HEK293 (cell line): ENCODE measurements around the gene PTPN3.

ENCODE experiments used
- GLI2 ChIP-seq: fragments of 450-650 bp; formaldehyde crosslinking; IDR thresholded peaks from 2 replicates; pipeline ENCODE4; 2017; ENCODE audit warnings: missing biosample characterization, missing genetic modification characterization, low read depth, borderline replicate concordance
- MZF1 ChIP-seq: fragments of 450-650 bp; formaldehyde crosslinking; IDR thresholded peaks from 2 replicates; pipeline ENCODE4 v1.5.1; 2017; ENCODE audit warnings: missing biosample characterization, missing genetic modification characterization, borderline replicate concordance
- RBAK ChIP-seq: fragments of 450-650 bp; formaldehyde crosslinking; IDR thresholded peaks from 2 replicates; pipeline ENCODE4 v1.5.1; 2016; ENCODE audit warnings: missing biosample characterization, missing genetic modification characterization
- REST ChIP-seq: fragments of 450-650 bp; formaldehyde crosslinking; IDR thresholded peaks from 2 replicates; pipeline ENCODE4 v1.5.1; 2016; ENCODE audit warnings: missing biosample characterization, missing genetic modification characterization
- ZBTB44 ChIP-seq: fragments of 450-650 bp; IDR thresholded peaks from 2 replicates; pipeline ENCODE4 v1.5.1; 2018; ENCODE audit warnings: missing biosample characterization, mild to moderate bottlenecking, missing genetic modification characterization
- TF ChIP-seq, protein P1 (sequence below): fragments of 450-650 bp; formaldehyde crosslinking; IDR thresholded peaks from 2 replicates; pipeline ENCODE4 v1.5.1; 2016; ENCODE audit warnings: missing biosample characterization, missing genetic modification characterization

DNA sequence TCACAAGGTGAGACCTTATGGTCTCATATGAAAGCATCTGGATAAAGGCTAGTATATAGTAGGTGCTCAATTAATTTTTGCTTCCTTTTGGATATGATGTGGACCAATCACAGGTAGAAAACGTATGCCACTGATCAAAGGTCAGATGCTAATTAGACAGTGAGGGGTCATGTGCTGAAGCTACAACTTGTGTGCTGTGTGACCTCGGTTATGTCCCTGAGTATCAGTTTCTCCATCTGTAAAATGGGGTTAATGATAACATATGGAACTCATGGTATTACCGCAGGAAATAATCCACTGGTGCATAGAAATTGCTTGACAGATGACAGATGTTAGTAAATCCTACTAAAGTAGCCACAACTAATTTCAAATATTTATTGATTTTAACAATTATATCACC, 62.0 kb downstream of the PTPN3 start:
- TF ChIP-seq, protein P1, sequence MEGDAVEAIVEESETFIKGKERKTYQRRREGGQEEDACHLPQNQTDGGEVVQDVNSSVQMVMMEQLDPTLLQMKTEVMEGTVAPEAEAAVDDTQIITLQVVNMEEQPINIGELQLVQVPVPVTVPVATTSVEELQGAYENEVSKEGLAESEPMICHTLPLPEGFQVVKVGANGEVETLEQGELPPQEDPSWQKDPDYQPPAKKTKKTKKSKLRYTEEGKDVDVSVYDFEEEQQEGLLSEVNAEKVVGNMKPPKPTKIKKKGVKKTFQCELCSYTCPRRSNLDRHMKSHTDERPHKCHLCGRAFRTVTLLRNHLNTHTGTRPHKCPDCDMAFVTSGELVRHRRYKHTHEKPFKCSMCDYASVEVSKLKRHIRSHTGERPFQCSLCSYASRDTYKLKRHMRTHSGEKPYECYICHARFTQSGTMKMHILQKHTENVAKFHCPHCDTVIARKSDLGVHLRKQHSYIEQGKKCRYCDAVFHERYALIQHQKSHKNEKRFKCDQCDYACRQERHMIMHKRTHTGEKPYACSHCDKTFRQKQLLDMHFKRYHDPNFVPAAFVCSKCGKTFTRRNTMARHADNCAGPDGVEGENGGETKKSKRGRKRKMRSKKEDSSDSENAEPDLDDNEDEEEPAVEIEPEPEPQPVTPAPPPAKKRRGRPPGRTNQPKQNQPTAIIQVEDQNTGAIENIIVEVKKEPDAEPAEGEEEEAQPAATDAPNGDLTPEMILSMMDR (tag by site-specific recombination): no peak
- TF ChIP-seq GLI2 (tag by site-specific recombination) (no peak), ZBTB44 (tag by site-specific recombination) (no peak), RBAK (tag by site-specific recombination) (no peak), MZF1 (tag by site-specific recombination) (no peak), REST (no peak)
